ENCODE measurements around the gene FLAD1.

FLAD1 gene

DNA sequence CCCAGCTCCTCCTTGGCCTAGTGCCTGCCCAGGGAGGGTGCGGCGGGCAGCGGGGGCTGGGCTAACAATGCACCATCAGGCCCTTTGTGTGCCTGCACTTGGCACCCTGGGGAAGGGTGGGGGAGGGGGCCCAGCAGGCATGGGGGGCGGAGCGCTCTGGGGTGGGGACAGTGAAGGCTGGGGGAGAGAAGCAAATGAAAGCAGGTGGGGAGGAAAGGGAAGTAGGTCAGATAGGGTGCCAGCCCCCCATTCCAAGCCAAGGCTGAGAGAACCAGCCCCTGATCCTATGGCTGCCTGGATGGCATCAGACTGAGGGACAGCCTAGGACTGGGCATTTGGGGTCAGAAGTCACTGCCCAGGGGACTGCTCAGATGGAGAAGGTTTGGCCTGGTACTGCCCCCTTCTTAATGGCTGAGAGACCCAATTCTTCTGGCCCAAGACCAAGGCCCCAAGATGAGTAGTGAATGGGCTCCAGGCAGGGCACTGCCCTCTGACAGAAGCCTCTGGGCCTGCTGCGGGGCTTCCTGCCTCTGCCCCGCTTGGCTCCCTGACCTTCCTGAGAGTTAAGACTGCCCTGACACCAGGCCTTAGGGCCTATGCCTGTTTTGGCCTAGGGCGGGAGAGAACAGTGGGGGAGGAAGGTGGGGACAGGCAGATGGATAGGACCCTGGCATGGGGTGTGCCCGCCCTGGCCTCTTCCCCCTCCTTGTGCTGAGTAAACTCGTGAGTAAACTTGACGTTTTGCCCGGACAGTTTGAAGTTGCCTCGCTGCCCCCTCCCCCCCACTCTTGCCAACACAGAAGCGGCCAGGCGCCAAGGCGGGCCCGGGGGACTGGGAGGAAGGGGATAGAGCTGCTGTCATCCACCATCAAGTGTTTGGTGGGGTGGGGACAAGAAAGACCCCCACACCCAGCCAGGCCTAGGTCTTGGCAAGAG is 22.2 kb downstream of the FLAD1 start:
- peak; percentile 33 for DNase-seq

DNA sequence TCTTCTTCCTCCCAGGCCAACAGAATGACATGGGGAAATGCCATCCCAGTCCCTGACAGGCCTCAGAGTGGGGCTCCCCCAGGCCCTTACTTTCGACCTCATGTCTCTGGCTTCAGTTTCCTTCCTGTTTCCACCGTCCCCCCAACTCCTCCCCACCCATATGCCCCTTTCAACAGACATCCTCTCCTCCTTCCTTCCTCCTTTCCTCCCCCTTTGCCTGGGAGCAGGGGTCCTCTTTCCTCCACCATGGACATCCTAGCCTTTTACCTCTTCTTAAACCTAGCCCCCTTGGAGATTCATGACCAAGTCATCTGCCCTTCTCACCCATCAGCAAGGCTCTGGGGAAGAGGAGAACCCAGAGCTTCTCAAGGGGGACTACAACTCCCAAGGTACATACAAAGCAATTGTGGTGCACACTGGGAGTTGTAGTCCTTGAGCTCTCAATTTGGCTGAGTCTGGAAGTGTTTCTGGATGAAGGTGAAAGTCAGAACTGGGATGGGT is 23.5 kb downstream of the FLAD1 start:
- DNase-seq: peak; percentile 81

DNA sequence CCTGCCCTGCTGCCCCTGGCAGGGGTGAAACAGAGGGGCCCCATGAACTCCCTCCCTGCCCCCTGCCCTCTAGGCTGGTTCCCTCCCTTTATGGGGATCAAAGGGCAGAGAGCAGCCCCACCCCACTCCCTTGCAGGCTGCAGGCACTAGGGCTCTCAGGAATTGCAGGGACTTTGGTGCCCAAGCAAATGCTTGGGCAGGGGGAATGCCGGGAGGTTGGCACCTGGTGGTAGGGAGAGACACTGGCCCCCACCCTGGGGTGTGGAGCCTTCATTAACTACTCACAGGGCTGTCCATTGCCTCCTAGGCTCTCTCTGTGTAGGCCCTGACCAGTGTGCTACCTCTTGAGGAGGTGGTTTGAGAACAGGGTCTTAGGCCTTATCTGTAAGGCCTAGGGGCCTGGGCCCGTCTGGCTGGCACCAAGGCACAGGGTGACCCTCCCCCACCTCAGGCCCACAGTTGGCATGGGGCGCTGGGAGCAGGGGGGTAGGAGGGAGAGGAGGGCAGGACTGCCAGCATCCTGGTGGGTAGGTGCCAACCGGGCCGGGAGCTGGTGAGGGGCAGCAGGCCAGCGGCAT is 24.2 kb downstream of the FLAD1 start:
- no peak for DNase-seq

DNA sequence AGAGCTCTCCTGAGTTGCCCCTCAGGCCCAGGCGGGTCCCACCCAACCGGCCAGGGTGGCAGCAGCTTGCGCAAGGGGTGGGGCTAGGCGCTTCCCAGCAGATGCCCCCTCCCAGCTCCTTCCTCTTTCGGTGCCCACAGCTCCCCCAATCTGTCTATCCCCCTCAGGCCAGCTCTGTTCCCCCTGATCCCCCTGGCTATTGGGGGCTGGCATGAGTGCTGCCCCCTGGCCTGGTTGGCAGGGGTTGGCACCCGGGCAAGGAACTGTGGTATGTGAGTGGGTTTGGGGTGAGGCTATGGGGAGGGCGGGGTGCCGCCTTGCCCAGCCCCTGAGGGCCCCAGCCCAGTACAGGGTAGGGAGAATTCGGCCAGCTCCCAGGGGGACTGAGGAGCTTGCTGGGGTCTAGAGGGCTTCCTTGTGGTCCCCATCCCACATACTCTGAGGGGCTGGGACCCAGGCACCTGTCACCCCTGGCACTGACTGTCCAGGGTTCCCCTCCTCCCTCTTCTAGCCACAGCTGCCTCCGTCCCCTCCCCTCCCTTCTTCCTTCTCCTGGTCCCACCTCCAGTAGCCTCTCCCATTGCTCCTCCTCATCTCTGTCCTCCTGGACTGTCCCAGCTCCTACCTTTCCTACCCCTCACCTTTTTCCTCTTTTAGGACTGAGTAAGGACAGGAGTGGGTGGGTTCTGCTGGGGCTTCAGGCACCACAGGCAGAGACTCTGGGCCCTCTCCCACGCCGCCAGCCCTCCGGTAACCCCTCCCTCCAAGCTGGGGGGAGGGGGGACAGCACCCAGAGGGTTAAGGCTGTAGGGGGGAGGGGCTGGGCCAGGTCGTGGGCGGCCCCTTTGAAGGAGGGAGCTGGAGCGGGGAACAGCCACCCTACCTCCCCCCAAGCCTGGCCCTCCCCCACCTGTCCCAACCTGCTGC is 25.1 kb downstream of the FLAD1 start:
- DNase-seq: no peak

DNA sequence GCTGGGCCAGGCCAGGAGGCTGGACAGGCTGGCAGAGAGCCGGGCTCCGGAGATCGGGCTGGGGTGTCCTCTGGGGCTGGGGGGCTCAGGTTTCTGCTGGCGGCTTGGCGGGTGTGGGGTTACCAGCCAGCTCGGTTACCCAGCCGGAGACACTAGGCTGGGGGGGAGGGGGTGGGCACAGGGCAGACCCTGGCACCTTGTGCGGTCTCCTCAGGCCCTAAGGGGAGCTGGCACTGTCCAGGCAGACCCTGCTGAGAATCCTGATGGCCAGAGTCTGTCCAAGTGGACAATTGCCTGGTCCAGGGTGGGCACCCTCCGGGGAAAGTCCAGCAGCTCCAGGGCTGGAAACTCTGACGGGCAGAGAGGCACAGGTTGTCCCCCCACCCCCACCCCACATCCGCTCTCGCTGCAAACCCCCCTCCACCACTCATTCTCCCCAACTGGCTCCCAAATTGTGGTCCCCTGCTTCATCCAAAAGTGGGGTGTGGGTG is 26.1 kb downstream of the FLAD1 start:
- DNase-seq: no peak

DNA sequence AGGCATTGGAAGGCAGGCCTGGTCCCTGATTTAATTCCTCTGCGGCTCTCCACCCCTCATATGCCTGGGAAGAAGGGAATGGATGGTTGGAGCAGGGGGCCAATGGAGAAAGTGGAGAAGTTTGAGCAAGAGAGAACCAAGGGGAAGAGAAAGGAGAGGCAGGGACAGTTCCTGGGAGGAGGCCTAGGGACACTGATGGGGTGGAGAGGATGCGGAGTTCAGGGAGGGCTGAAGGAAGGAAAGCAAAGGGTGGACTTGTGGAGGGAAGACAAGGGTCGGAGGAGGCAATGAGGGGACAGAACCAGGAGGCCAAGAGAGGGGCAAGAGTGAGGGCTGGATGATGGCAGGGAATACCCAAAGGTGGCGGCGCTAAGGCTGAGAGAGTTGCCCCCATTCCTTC is 26.6 kb downstream of the FLAD1 start:
- no peak for DNase-seq

DNA sequence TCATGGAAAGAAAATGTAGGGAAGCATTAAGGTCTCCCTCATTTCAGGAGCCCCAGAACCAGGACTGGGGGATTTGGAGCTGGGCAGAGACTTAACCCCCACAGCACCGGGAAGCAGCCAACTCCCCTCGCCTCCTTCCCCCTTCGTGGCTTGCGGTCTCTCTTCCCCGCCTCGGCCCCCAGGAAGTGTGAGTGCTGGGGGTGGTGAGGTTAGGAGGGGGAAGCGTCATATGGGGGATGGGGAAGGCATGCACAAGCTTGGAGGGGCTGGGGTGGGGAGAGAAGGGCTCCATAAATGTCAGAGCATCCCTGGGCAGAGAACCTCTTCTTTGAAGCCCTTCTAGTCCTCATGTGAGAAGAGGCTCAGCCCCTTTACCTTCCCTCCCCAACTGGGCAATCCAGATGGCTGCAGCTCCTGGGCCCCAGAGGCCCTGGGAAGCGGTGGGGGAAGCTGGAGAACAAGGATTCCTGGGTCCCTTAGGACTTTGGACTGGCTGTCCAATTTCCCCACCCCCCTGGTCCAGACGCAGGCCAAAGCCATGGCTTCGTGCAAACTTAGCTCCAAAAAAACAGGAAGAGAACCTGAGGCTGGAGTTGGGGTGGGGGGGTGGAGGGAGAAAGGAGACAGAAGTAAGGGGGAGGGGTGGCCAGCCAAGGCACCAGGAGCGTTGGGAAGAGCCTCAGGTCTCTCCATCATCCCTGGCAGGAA is 27.2 kb downstream of the FLAD1 start:
- DNase-seq: no peak

DNA sequence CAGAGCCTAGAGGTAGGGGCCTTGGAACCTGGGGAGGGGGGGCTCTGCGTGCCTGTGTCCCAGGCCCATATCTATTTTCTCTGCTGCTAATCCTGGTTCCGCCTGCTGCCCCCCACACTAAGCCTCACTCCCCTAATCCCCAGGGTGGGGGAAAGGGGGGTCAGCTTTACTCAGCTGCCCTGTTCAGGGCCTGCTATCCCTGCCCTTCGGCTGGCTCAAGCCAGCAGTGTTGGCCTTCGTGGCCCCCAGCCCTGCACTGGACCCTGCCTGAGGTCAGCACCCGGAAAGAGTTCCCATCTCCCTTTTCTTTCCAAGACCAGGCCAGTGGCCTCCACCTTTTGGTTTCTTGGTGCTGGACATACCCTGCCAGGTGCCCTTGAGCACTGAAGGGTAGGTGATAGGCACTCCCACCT is 27.9 kb downstream of the FLAD1 start:
- no peak for DNase-seq

DNA sequence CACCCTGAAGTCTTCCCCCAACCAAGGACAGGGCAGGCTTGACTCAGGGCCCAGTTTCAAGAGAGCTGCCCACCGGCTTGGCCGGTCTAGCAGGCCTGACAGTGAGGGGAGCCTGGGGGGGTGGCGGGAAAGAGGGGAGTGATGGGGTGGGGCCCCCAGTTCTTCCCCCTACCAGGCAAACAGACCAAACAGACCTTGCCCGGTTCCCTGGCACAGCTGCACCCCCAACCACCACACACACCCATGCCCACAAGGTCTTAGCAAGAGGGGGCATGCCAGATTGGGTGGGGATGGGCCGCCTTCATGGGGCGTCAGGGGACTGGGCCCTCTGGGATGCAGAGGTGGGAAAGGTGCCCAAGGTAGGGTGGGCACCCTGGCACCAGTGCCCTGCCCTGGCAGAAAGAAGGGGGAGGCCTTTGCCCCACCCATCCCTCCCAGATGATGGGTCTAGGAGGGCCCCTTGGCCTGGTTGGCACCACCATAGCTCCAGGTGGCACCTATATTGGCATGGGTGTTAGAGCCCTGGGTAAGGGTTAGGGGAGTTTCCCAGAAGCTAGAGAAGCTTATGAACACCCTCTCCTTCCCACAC is 28.4 kb downstream of the FLAD1 start:
- DNase-seq: no peak

DNA sequence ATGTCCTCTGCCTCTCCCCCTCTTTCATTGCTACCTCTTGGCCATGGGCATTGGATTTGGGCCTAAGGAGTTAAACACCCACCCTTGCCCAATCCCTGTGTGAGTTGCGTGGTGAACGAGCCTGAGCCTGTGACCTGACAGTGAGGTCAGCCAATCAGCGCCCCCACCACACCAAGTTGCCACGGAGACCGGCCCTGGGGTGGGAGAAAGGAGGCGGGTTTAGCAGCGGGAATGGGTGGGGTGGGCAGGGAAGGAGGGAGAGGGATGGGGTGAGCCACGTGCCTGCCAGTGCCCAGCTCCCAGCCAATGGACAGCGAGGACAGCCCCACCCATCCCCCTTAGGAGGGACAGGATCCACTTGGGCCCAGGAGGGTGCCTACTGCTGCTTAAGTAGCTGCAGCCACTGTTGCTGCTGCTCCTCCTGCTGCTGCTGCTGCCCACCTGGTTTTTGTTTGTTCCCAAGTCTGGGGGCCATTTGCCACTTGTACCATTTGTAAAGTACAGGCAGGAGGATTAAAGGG is 28.9 kb downstream of the FLAD1 start:
- DNase-seq: peak; percentile 69

DNA sequence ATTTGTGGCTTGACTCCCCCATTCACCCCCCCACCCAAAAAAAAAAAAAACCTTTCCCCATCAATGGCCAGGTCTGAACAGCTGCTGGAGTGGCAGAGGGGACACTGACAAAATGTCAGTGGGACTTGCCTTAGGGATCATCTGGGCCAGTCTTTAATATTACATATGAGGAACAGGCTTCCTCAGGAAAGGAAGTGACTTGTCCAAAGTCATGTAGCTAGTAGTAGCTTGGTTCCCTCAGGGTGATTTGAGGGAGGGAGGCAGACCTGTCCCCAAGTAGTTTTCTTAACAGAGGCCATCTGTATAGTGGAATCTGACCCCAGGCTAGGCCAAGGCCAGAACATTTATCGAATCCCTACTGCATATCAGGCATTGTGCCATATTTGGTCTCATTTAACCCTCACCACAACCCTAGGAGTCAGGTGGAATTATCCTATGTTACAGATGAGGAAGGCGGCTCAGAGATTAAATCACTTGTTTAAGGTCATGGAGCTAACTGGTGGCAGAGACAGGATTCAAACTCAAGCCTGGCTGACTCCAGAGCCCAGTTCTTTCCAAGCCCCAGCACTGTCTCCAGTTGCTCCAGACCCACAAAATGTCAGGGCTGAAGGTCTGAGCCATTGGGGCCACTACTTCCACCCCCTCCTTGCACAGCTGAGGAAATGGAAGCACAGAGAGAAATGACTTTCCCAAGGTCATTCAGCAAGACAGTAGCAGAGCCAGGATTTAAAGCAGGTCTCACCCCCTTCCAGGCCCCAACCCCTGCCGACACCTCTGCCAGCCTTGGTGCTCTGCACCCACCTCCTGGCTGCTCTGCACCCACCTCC is 29.8 kb downstream of the FLAD1 start:
- DNase-seq: peak; percentile 34

DNA sequence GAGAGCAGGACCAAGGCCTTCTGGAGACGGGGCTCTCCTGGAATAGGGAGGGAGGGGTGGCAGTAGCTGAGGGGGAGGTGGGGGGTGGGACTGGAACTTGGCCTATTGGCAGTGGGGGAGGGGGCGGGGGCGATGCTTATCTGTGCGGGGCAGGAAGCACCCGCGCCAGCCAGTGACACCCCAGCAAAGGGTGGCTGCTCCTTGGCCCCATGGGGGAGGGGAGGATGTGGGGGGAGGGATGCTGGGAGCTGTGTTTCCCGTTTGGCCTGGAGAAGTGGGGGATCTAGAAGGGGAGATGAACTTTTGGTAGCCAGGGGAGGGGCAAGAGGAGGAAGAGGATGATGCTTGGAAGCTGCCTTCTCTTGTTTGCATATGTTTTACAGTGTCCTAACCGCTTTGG is 30.5 kb downstream of the FLAD1 start:
- DNase-seq: no peak

DNA sequence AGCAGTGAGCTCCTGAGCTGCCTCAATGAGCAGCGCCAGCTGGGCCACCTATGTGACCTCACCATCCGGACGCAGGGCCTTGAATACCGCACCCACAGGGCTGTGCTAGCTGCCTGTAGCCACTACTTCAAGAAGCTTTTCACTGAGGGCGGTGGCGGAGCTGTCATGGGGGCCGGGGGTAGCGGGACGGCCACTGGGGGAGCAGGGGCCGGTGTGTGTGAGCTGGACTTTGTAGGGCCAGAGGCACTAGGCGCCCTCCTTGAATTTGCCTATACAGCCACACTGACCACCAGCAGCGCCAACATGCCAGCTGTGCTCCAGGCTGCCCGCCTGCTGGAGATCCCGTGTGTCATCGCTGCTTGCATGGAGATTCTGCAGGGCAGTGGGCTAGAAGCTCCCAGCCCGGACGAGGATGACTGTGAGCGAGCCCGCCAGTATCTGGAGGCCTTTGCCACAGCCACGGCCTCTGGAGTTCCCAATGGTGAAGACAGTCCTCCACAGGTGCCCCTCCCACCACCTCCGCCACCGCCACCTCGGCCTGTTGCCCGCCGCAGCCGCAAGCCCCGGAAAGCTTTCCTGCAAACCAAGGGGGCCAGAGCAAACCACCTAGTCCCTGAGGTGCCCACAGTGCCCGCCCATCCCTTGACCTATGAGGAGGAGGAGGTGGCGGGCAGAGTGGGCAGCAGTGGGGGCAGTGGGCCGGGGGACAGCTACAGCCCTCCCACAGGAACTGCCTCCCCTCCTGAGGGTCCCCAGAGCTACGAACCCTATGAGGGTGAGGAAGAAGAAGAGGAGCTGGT is 31.8 kb downstream of the FLAD1 start:
- no peak for DNase-seq

DNA sequence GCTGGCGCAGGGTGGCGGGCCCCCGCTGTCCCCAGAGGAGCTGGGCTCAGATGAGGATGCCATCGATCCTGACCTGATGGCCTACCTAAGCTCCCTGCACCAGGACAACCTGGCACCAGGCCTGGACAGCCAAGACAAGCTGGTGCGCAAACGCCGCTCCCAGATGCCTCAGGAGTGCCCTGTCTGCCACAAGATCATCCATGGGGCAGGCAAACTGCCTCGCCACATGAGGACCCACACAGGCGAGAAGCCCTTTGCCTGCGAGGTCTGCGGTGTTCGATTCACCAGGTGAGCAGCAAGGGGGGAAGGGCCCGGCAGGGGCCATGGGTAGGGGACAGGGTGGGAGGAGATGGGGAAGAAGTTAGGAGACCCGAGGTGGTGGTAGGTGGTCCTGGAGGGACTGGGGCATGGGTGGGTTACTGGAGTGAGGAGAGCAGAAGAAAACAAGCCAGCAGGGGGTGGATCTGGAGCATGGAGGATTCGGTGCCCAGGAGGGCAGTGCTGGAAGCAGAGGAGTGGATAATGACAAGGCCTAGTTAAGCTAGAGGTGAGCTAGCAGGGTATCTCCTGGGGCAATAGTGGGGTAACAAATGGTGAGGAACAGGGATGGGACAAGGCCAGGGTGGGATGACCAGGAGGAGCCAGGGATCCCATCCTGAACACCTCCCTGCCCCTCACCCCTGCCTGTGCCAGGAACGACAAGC is 32.5 kb downstream of the FLAD1 start:
- DNase-seq: no peak

DNA sequence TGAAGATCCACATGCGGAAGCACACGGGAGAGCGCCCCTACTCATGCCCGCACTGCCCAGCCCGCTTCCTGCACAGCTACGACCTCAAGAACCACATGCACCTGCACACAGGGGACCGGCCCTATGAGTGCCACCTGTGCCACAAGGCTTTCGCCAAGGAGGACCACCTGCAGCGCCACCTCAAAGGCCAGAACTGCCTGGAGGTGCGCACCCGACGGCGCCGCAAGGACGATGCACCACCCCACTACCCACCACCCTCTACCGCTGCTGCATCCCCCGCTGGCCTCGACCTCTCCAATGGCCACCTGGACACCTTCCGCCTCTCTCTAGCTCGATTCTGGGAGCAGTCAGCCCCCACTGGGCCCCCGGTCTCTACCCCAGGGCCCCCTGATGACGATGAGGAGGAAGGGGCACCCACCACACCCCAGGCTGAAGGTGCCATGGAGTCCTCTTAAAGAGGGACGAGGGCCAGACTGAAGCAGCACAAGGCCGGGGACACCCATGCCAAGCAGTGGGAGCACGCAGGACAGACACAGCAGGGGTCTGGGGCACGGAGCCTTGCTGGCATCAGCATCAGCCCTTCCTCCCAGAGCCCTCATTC is 33.2 kb downstream of the FLAD1 start:
- no peak for DNase-seq

DNA sequence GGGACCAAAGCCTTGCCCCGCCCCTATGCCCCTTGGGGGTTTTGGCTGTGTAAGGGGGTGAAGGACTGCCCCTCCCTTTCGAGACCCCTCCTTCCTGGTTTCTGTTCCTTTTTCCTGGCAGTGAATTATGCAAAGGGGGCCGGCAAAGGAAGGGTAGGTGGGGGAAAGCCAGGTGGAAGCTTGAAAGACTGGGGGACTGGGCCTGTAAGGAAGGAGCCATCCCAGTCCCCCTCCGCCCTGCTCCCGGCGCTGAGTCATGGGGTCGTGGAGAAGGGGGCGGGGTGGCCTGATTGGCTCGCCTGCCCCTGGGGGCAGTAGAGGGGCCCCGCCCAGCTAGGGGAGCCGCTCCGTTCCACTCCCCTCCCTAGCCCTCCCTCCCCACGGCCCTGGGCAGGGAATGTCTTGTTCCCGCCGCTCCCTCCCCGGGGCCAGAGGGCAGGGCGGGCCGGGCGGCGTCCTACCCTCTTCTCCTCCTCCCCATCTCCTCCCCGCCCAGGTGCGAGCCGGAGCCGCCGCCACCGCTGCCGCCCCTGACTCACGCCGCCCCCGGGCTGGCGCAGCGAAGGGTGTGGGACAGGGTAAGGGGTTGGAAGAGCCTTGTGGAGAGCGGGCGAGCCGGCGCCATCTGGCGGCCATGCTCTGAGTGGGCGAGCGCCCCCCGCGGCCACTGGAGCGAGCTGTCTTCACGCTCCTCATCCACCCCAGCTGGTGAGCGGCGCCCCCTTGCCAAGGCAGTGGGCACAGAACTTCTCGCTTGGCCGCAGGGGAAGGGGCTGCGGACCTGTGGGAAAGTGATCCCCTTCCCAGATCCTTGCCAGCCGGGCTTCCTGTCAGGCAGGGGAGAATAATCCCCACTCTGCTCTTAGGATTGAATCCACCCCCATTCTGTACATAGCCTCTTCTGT is 34.1 kb downstream of the FLAD1 start:
- DNase-seq: peak; percentile 74

DNA sequence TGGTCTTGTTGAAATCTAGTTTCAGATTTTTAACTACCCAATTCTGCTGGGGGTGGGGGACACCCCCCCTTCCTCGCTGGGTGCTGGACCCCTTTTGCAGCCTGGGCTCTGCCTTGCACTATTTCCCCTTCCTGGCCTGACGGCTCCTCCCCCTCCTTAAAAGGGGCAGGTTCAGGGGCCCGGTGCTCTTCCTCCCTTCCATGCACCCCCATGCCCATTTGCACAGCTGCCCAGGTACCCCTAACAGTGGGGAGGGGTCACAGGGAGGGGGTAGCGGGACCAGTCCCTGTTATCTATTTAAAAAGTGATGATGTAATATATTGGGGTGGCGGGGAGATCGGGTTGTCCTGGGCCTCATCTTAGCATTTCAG is 34.8 kb downstream of the FLAD1 start:
- no peak for DNase-seq
